IMR-90 (cell line): ENCODE data around the gene KATNIP. TPM values are rescaled to one million over a fixed set of nuclear protein-coding genes. Genes with fewer than 3 reads are reported as not detected.

Source experiments
- ATAC-seq: fragments of 200-7000 bp; cut with Tn5 transposase; 2 replicates; pipeline ENCODE4 v1.9.1; 2020; ENCODE audit warnings: low read depth, mild to moderate bottlenecking, moderate library complexity
- BruUV-seq: library from RNA; stranded (reverse); fragments of 400-500 nt; replicated peaks from 2 replicates; lab custom pipeline; 2021; lab: Mats Ljungman, UMichigan
- CTCF ChIA-PET: fragments of 300-600 bp; formaldehyde crosslinking; extraction: SDS; loops from one replicate; lab custom pipeline; 2021; ENCODE audit warnings: antibody characterized with exemption; lab: Yijun Ruan, JAX
- POLR2A ChIA-PET: fragments of 300-600 bp; sonication (Branson Sonifier 250); formaldehyde crosslinking; loops from one replicate; lab custom pipeline; 2022; ENCODE audit warnings: antibody characterized with exemption; ENCODE audit not compliant: unreplicated experiment; lab: Charles Lee
- DNase-seq: peaks from one replicate; pipeline ENCODE4 v3.0.0; 2013
- H2AFZ ChIP-seq: replicated peaks from 2 replicates; pipeline ENCODE3; 2013; ENCODE audit warnings: low read length, mild to moderate bottlenecking; ENCODE audit not compliant: poor library complexity
- H2AK5ac ChIP-seq: 2 replicates; pipeline ENCODE4 v1.6.1; 2013; ENCODE audit warnings: low read depth, low read length, inconsistent platforms
- H2AK9ac ChIP-seq: replicated peaks from 2 replicates; pipeline ENCODE3; 2013; ENCODE audit warnings: mild to moderate bottlenecking, low read depth, low read length, moderate library complexity; ENCODE audit not compliant: poor library complexity
- H2BK120ac ChIP-seq: 2 replicates; pipeline ENCODE4 v1.6.1; 2013; ENCODE audit warnings: low read depth, low read length, inconsistent platforms
- H2BK15ac ChIP-seq: 3 replicates; pipeline ENCODE4 v1.6.1; 2013; ENCODE audit warnings: low read depth, low read length, inconsistent platforms
- H2BK20ac ChIP-seq: 2 replicates; pipeline ENCODE4 v1.6.1; 2013; ENCODE audit warnings: low read depth, mild to moderate bottlenecking, inconsistent platforms, low read length, moderate library complexity
- H2BK5ac ChIP-seq: 2 replicates; pipeline ENCODE4 v1.6.1; 2013; ENCODE audit warnings: mild to moderate bottlenecking, low read depth, low read length, inconsistent platforms; ENCODE audit not compliant: poor library complexity, severe bottlenecking
- H3K14ac ChIP-seq: replicated peaks from 2 replicates; pipeline ENCODE4 v1.6.1; 2013; ENCODE audit warnings: low read depth, low read length, inconsistent platforms
- H3K18ac ChIP-seq: 2 replicates; pipeline ENCODE4 v1.6.1; 2013; ENCODE audit warnings: low read depth, low read length, control low read depth
- H3K23ac ChIP-seq: 2 replicates; pipeline ENCODE4 v1.6.1; 2013; ENCODE audit warnings: low read depth, low read length, inconsistent platforms
- H3K27ac ChIP-seq: 2 replicates; pipeline ENCODE4 v1.5.1; 2013; ENCODE audit warnings: mild to moderate bottlenecking, control low read depth, low read length; ENCODE audit not compliant: insufficient read depth
- H3K27me3 ChIP-seq: 2 replicates; pipeline ENCODE4 v1.6.1; 2013; ENCODE audit warnings: low read length; ENCODE audit not compliant: control insufficient read depth, insufficient read depth
- H3K36me3 ChIP-seq: 2 replicates; pipeline ENCODE4 v1.6.1; 2013; ENCODE audit warnings: low read length, mixed read lengths; ENCODE audit not compliant: control insufficient read depth, insufficient read depth
- H3K4ac ChIP-seq: 2 replicates; pipeline ENCODE4 v1.6.1; 2013; ENCODE audit warnings: low read depth, low read length, inconsistent platforms
- H3K4me1 ChIP-seq: 2 replicates; pipeline ENCODE4 v1.6.1; 2013; ENCODE audit warnings: low read length, mixed read lengths; ENCODE audit not compliant: control insufficient read depth, insufficient read depth
- H3K4me2 ChIP-seq: 2 replicates; pipeline ENCODE4 v1.6.1; 2013; ENCODE audit warnings: low read depth, mild to moderate bottlenecking, control low read depth, low read length, moderate library complexity
- H3K4me3 ChIP-seq: 2 replicates; pipeline ENCODE4 v1.5.1; 2013; ENCODE audit warnings: low read depth, mild to moderate bottlenecking, control low read depth, low read length, moderate library complexity; ENCODE audit not compliant: insufficient read depth
- H3K56ac ChIP-seq: 2 replicates; pipeline ENCODE4 v1.6.1; 2013; ENCODE audit warnings: low read length, inconsistent platforms; ENCODE audit not compliant: insufficient read depth; ENCODE audit errors: extremely low read depth
- H3K79me1 ChIP-seq, 2 experiments: 2 replicates each; pipeline ENCODE4 v1.6.1; 2013; ENCODE audit warnings: low read length in 2 of 2, inconsistent platforms in 1 of 2, low read depth in 1 of 2
- H3K9ac ChIP-seq: 2 replicates; pipeline ENCODE4 v1.6.1; 2013; ENCODE audit warnings: low read depth, low read length, control low read depth
- H3K9me1 ChIP-seq: 2 replicates; pipeline ENCODE4 v1.6.1; 2013; ENCODE audit warnings: low read length, inconsistent platforms; ENCODE audit not compliant: insufficient read depth
- H3K9me3 ChIP-seq: 2 replicates; pipeline ENCODE4 v1.6.1; 2013; ENCODE audit warnings: low read length; ENCODE audit not compliant: control insufficient read depth, insufficient read depth
- H4K20me1 ChIP-seq: 2 replicates; pipeline ENCODE4 v1.6.1; 2013; ENCODE audit warnings: low read length, inconsistent platforms; ENCODE audit not compliant: insufficient read depth
- H4K5ac ChIP-seq: 2 replicates; pipeline ENCODE4 v1.6.1; 2013; ENCODE audit warnings: mild to moderate bottlenecking, low read depth, low read length, control low read depth
- H4K8ac ChIP-seq, 2 experiments: 2 replicates each; pipeline ENCODE4 v1.6.1; 2013; ENCODE audit warnings: low read depth in 2 of 2, low read length in 2 of 2, control low read depth in 1 of 2, inconsistent platforms in 1 of 2
- H4K91ac ChIP-seq: 2 replicates; pipeline ENCODE4 v1.6.1; 2013; ENCODE audit warnings: low read depth, low read length, inconsistent platforms; ENCODE audit not compliant: insufficient read depth
- BHLHE40 ChIP-seq: fragments of 150-350 bp; IDR thresholded peaks from 2 replicates; pipeline ENCODE4 v1.6.1; 2016; ENCODE audit warnings: mild to moderate bottlenecking, low read depth, low read length
- CEBPB ChIP-seq: IDR thresholded peaks from 2 replicates; pipeline ENCODE4 v1.6.1; 2012; ENCODE audit warnings: low read depth, low read length, improper control_type of control experiment
- CHD1 ChIP-seq: IDR thresholded peaks from 2 replicates; pipeline ENCODE4 v1.6.1; 2012; ENCODE audit warnings: low read depth, low read length, improper control_type of control experiment
- CTCF ChIP-seq: conservative IDR thresholded peaks from 2 replicates; pipeline ENCODE4 v1.5.1; 2012; ENCODE audit warnings: mild to moderate bottlenecking, low read depth, low read length, improper control_type of control experiment
- ELK1 ChIP-seq: fragments of 150-350 bp; IDR thresholded peaks from 2 replicates; pipeline ENCODE4 v1.6.1; 2016; ENCODE audit warnings: low read depth, mild to moderate bottlenecking, low read length, moderate library complexity, borderline replicate concordance
- FOS ChIP-seq: fragments of 150-350 bp; IDR thresholded peaks from 2 replicates; pipeline ENCODE4 v1.6.1; 2016; ENCODE audit warnings: low read depth, low read length
- MAFK ChIP-seq: IDR thresholded peaks from 2 replicates; pipeline ENCODE4 v1.6.1; 2012; ENCODE audit warnings: low read depth, low read length, improper control_type of control experiment
- MAZ ChIP-seq: IDR thresholded peaks from 2 replicates; pipeline ENCODE4 v1.6.1; 2012; ENCODE audit warnings: low read depth, mild to moderate bottlenecking, low read length, improper control_type of control experiment, moderate library complexity, borderline replicate concordance
- MXI1 ChIP-seq: IDR thresholded peaks from 2 replicates; pipeline ENCODE4 v1.6.1; 2012; ENCODE audit warnings: low read depth, mild to moderate bottlenecking, low read length, moderate library complexity, borderline replicate concordance
- NFE2L2 ChIP-seq: fragments of 150-350 bp; IDR thresholded peaks from 2 replicates; pipeline ENCODE4 v1.6.1; 2016; ENCODE audit warnings: low read depth, mild to moderate bottlenecking, low read length
- POLR2A ChIP-seq: IDR thresholded peaks from 2 replicates; pipeline ENCODE4 v1.6.1; 2012; ENCODE audit warnings: mild to moderate bottlenecking, low read depth, low read length
- RAD21 ChIP-seq: IDR thresholded peaks from 2 replicates; pipeline ENCODE4 v1.6.1; 2012; ENCODE audit warnings: low read length, improper control_type of control experiment
- RCOR1 ChIP-seq: IDR thresholded peaks from 2 replicates; pipeline ENCODE4 v1.6.1; 2012; ENCODE audit warnings: mild to moderate bottlenecking, low read length, improper control_type of control experiment; ENCODE audit not compliant: insufficient replicate concordance
- RFX5 ChIP-seq: IDR thresholded peaks from 2 replicates; pipeline ENCODE4 v1.8.0; 2012; ENCODE audit warnings: low read depth, mild to moderate bottlenecking, low read length, moderate library complexity
- SMC3 ChIP-seq: fragments of 150-350 bp; IDR thresholded peaks from 2 replicates; pipeline ENCODE4 v1.6.1; 2016; ENCODE audit warnings: low read depth, mild to moderate bottlenecking, antibody characterized with exemption, low read length, moderate library complexity
- USF2 ChIP-seq: fragments of 150-350 bp; IDR thresholded peaks from 2 replicates; pipeline ENCODE4 v1.6.1; 2017; ENCODE audit warnings: mild to moderate bottlenecking, antibody characterized with exemption, low read length, low read depth
- WGBS, 2 experiments: methylation state at CpG; one replicate each; pipeline versions ENCODE4 v1.1.5 to v1.1.7; 2013; ENCODE audit warnings: missing lambda C conversion rate in 2 of 2; ENCODE audit not compliant: insufficient read length in 1 of 2; ENCODE audit errors: extremely low coverage in 2 of 2; 5-methylcytosine and 5-hydroxymethylcytosine counted together
- dilution Hi-C: fragments of 300-500 bp; cut with HindIII; formaldehyde crosslinking; loops from one replicate; pipeline ENCODE4 v1.14.3; 2018; ENCODE audit warnings: low sequenced_read_pairs; ENCODE audit not compliant: unreplicated experiment
- in situ Hi-C: fragments of 300-500 bp; cut with MboI; formaldehyde crosslinking; loops from 3 replicates; pipeline ENCODE4 v1.14.3; 2019; ENCODE audit warnings: low sequenced_read_pairs, inconsistent platforms, mixed read lengths
- intact Hi-C: fragments of 100-400 bp; cut with micrococcal nuclease; formaldehyde crosslinking; loops from 2 replicates; pipeline ENCODE4 v1.10.0; 2022
- polyA plus RNA-seq, 3 experiments: library from polyadenylated mRNA; depleted of rRNA; stranded (reverse); fragments of >200 nt; gene quantifications; 2 replicates each; pipeline ENCODE4 v1.2.3, GENCODE V29; 2012; ENCODE audit warnings: low replicate concordance in 1 of 3
- total RNA-seq: library from RNA; depleted of rRNA; stranded (reverse); fragments of >200 nt; gene quantifications from 2 replicates; pipeline ENCODE4 v1.2.3, GENCODE V29; 2012

KATNIP gene
- total and polyA plus RNA-seq, 2 of the 4 experiments (the other 2 are of a cell fraction): 16.7 to 18.6 TPM

- H3K4me3 ChIP-seq: no peak overlapping the region
- CTCF ChIA-PET: no interaction called here
- no peak overlapping the region for H3K27ac ChIP-seq
- H3K4ac ChIP-seq: no peak overlapping the region
- no peak overlapping the region for H3K9ac ChIP-seq
- no peak overlapping the region for H2BK20ac ChIP-seq
- H3K27me3 ChIP-seq: no peaks in the 10 kb centered on the region
- no peak overlapping the region for H3K56ac ChIP-seq
- no peak overlapping the region for H3K18ac ChIP-seq
- no peak overlapping the region for H2AFZ ChIP-seq
- ATAC-seq: no peak
- WGBS, 2 experiments: no CpG with 5 or more reads among the region's 1 CpG
- H2BK15ac ChIP-seq: no peak overlapping the region
- no peak overlapping the region for H2BK5ac ChIP-seq
- peaks cover 11% of the 10 kb centered on the region for H3K4me1 ChIP-seq
- no peak overlapping the region for H4K91ac ChIP-seq
- H3K9me3 ChIP-seq: no peaks in the 10 kb centered on the region
- in situ Hi-C loops (no loop called here), intact Hi-C loops (loop anchor here (5.0 kb wide), 1 partner anchor 76 kb away; no protein-coding TSS in a partner anchor), dilution Hi-C loops (no loop called here)
- no peaks in the 10 kb centered on the region for H3K36me3 ChIP-seq
- no peak for DNase-seq
- POLR2A ChIA-PET: no interaction called here
- peaks cover 20% of the 10 kb centered on the region for H3K9me1 ChIP-seq
- H2AK5ac ChIP-seq: no peak overlapping the region
- peaks cover 33% of the 10 kb centered on the region for H4K20me1 ChIP-seq
- no TSS peak for BruUV-seq
- peaks cover 22 to 66% of the 10 kb centered on the region in 2 experiments for H3K79me1 ChIP-seq
- TF ChIP-seq CHD1: no peak
- no peak for TF ChIP-seq BHLHE40
- no peak for TF ChIP-seq RCOR1
- no peak for TF ChIP-seq MAZ
- no peak for TF ChIP-seq ELK1
- no peak for TF ChIP-seq CTCF
- TF ChIP-seq CEBPB: no peak
- no peak for TF ChIP-seq FOS
- no peak for TF ChIP-seq RFX5
- TF ChIP-seq RAD21: no peak
- TF ChIP-seq NFE2L2: no peak
- no peak for TF ChIP-seq MAFK
- TF ChIP-seq USF2: no peak
- no peak for TF ChIP-seq MXI1
- TF ChIP-seq POLR2A: no peak
- no peak for TF ChIP-seq SMC3
- no peak overlapping the region for H3K23ac ChIP-seq
- H4K5ac ChIP-seq: no peak overlapping the region
- no peak overlapping the region for H4K8ac ChIP-seq
- H3K14ac ChIP-seq: no peak overlapping the region
- H3K4me2 ChIP-seq: peak overlapping the region; percentile 84
- no peak overlapping the region for H2BK120ac ChIP-seq
- no peak overlapping the region for H2AK9ac ChIP-seq
These were observed 1.1 kb downstream of the KATNIP start for GRCh38 chr16:27551036-27551435.
